Right forelimb (tissue), 1 donor: ENCODE measurements around the gene C9orf85.
"Not testable (repeated sequence)": the region's sequence is repeated elsewhere in the genome, so short reads cannot be mapped to it uniquely, and the experiment has no call there.

Experiments
- DNase-seq: peaks from one replicate; pipeline ENCODE4 v3.0.0-alpha.2; 2018

C9orf85 gene

DNA sequence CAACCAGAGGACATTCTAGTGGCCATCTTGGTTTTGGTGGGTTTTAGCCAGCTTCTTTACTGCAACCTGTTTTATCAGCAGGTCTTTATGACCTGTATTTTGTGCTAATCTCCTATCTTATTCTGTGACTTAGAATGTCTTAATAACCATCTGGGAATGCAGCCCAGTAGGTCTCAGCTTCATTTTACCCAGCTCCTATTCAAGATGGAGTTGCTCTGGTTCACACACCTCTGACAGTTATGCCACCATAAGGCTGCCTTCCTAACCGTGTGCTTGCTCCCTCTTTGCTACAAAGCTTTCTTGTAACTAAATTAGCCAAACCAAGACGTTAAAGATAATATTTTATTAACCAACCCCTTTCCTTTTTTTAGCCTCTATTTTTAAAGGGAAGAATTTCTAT, 43.2 kb downstream of the C9orf85 start:
- DNase-seq, result not testable (repeated sequence)

DNA sequence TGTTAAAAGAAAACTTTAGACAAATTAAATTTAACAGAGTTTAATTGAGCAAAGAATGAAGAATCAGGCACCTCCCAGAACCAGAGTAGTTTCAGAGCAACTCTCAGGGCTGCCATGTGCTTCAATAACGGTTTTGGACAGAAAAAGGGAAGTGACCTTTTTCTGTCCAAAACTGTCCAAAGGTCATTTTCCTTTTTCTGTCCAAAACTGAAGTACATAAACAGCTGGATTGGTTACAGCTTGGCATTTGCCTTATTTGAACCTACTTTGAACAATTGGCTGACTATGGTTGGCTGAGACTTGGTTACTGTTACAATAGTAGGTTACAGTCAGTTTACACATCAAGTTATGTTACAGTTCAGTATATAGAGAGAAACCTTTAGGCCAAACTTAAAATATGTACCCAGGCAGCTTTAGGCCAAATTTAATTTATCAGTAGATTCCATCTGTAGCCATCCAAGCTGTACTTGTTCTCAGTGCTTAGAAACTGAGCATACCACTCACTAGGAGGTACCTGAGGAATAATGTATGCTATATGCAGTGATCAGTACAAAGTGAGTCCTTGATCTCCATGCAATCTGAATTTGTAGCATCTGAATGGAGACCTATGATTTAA, 44.0 kb downstream of the C9orf85 start:
- no peak for DNase-seq

DNA sequence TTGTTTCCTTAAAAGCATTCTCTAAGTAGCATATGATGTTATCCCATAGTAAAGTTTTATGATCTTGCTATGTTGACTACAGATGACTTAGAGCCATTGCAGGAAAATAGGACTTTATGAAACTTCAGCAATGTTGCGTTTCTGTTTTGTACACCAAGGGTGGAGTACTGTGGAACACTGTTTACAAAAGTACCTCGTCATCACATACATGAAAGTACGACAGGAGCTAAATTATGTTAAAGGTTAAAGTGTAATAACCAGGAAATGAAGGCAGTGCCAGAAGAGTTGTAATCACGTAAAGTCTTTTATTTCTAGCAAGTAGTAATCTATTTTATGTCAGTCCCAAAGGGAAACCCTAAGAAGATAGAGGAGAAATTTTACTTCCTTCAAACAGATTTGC, 50.9 kb downstream of the C9orf85 start:
- no peak for DNase-seq

GRCh38 chr9:71963471-71963996, 52.1 kb downstream of the C9orf85 start:
- DNase-seq, result not testable (repeated sequence)

- DNase-seq, result no peak
Observed at GRCh38 chr9:71965403-71965802, 54.0 kb downstream of the C9orf85 start.

DNA sequence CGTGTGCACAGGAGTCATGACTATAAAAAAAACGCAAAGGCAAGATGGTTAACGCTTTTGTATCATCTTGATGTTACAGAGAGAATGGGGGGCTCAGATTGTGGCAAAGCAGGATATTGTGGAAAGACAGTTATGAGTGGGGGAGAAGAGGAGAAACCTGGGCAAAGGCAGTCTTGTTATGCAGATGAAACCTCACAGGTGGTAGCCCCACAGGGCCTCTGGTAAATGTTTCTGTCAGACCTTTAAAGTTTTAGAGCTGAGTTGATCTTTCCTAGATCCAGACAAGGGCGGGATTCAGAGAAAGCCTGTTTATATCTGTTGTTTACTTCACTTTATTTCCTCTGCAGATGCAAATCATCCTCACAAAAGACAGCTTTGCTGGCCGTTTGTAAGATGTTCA, 55.2 kb downstream of the C9orf85 start:
- DNase-seq, result no peak

DNA sequence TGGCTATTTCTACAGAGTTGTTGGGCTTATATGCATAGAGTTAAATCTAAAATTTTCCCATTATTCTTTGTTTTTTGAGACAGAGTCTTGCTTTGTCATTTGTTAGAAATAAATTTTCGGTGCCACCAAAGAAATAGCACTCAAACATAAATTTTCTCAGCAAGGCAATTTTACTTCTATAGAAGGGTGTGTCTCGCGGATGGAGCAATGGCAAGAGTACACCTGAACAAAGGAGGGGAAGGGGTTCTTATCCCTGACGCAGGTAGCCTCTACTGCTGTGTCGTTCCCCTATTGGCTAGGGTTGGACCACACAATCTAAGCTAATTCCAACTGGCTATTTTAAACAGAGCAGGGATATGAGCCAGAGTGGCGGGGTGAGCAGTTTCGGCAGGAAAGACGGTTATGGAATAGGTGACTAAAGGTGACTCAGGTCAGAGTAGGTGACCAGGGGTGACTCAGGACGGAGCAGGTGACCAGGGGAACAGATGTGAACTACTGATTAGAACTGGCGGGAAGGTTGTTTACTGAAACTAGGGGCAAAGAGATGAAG, 57.2 kb downstream of the C9orf85 start:
- DNase-seq, result no peak

GRCh38 chr9:71975833-71976232, 64.4 kb downstream of the C9orf85 start:
- DNase-seq, result no peak

- no peak for DNase-seq
Observed at GRCh38 chr9:71977003-71977402, 65.6 kb downstream of the C9orf85 start.

DNA sequence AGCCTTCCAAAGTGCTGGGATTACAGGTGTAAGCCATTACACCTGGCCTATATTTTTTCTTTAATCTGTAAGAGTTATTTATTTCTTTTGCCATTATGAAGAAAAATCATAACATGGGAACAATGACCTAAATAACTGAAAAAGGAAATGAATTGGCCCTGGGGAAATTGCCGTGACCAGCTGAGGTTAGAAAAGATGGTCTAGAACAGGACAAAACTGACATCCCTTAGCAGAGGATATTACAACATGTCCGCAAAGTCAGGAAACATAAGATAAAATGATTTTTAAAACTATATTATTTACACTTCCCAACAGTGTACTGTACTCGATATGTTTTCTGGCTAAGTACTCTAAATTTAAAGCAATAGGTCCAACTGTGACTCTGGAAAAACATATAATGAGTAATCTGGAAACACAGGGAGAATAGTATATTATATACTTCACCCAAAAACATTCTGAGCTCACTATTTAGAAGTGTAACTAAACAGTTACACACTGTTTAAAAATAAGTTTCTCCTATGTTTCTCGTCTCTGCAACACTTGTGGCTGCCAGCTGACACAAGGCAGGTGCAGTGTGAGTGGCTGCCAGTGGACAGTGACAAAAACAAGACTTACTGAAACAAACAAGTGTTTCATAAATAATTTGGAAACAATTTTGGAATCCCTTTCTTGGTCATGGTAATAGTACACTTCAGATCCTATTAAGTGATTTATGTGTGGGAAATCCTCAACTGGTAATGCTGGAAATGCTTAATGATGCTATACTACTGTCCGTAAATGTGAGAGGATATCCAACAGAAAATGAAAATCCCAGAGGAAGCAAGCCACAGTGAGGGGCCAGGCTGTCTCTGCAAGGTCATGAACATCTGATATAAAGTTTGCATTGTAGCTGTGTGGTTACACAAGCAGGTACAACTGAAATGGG, 69.1 kb downstream of the C9orf85 start:
- DNase-seq, result peak; percentile 54

GRCh38 chr9:71981944-71982343, 70.5 kb downstream of the C9orf85 start:
- DNase-seq, result no peak

GRCh38 chr9:71984403-71984802, 73.0 kb downstream of the C9orf85 start:
- DNase-seq, result peak; percentile 58

DNA sequence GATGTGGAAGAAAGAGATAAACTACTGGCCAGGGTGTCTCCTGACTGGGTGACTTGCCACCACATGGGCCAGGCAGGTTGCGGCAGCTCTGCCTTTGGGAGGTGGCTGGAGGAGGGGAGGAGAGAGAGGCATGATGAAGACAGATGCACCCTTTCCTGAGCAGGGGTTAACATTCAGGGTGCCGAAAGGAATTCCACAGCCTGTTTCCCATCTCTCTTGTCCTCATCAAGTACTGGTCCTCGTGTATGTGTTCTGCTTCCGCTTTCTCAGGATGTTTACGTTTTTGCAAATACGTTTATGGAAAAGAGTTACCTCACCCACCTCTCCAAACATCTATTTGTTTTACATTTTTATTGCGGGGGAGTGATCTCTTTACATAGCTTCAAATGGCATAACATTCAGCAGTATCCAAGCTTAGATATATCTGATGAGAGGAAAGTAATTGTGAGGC, 73.4 kb downstream of the C9orf85 start:
- no peak for DNase-seq

DNA sequence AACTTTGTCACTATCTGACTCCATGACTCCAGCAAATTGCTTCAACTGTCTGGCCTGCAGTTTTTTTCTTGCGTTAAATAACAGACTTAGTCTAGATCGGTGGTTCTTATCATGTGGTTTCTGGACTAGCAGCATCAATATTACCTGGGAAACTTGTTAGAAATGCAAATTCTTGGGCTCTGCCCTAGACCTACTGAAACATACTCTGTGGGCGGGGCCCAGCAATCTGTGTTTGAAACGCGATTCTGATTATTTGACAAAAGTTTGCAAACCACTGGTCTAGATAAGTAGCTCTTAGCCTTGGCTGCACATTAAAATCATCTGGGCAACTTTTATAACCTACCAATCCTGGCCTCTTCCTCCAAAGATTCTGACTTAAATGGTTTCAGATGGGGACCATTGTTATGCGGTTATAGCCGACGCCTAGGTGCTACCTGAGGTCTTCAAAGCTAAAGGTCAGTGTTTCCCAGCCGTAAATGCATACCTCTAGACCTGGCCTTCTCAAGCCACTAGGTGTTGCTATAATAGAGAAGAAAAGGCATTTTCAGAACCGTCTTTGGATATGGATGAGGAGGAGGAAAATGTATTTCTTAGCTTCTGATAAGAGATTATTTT, 74.0 kb downstream of the C9orf85 start:
- DNase-seq, result no peak

GRCh38 chr9:71986900-71987299, 75.5 kb downstream of the C9orf85 start:
- DNase-seq, result no peak

GRCh38 chr9:71987471-71988371, 76.3 kb downstream of the C9orf85 start:
- DNase-seq, result no peak

- DNase-seq, result no peak
Observed at GRCh38 chr9:71990466-71990865, 79.0 kb downstream of the C9orf85 start.

GRCh38 chr9:72005451-72005850, 94.0 kb downstream of the C9orf85 start:
- no peak for DNase-seq

DNA sequence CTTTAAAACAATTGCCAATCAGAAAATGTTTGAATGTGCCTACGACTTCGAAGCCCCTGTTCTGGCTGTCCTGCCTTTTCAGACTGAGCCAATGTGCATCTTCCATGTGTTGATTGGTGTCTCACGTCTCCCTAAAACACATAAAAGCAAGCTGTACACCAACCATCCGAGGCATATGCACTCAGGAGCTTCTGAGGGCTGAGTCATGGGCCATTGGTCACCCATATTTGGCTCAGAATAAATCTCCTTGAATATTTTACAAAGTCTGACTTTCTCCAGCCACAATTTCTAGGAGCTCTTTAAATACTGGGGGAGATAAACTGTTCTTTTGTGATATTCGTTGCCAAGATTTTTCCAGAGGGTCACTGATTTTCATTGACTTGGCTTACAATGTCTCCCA, 95.1 kb downstream of the C9orf85 start:
- no peak for DNase-seq

DNA sequence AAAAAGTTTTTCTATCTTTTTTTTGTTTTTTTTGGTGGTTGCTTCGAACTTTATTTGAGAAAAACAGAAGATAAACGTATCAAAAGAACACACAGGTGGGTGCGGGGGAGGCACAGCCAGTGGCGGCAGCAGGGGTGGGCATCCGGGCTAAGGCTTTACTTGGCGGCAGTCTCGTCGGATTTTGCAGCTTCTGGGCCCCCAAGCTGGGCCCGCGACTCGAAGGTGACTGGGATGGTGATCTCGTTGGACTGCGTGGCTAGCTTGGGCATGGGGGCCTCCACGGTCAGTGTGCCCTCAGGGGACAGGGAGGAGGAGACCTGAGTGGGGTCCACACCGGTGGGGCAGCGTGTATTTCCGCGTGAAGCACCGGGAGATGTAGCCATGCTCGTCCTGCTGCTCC, 96.3 kb downstream of the C9orf85 start:
- DNase-seq, result not testable (repeated sequence)

DNA sequence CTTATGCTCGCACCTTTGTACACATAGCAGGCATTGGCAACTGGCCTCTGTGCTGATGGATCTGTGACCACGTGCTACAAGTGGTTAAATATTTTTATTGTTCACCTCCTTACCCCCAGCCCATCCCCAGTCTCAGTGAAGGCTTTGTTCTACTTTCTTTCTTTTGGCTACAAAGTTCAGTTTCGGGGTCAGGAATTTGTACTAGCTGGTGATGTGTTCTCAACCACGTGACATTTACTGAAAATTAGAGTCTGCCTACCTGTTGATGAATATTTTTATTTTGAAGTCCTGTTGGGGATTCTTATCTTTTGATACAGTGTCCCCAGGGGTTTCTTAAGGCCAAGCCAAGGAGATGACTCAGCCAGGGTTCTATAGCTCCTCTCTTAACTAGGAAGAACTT, 101.2 kb downstream of the C9orf85 start:
- DNase-seq, result no peak

DNA sequence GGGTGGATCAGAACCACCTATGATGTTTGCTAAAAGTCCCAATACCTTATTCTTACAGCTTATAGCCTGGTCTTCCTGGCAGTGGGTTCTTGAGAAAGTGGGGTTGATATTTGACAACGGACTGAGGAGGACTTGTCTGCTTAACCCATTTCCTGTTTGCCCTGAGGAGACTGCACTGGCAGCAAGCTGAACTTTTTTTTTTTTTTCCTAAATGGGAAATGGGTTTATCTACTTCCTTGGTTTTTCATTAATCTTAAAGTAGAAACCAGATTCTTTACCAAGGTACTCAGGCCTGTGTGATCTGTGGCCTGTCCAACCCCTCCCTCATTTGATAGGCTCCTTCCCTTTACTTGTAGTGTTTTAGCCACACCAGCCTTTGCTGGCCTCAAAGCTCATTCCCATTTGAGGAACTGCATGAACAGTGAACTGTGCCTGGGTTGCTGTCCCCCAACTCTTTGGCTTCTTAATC, 101.9 kb downstream of the C9orf85 start:
- DNase-seq, result no peak
